Activated naive CD4-positive, alpha-beta T cell (primary cell): Measurements from ENCODE around the gene FGL2.
A peak's percentile ranks its signal among the peaks of the same experiment; 100 is the strongest.
"Not testable (repeated sequence)": the region's sequence is repeated elsewhere in the genome, so short reads cannot be mapped to it uniquely, and the experiment has no call there.

Experiments
- DNase-seq, 4 experiments: peaks; one replicate each; lab custom pipeline; 2025; lab: John Stamatoyannopoulos, UW

The FGL2 gene

GRCh38 chr7:77199013-77199966, at the start of gene FGL2:
FGL2 (minus strand) TSS chr7:77199819; CDS start chr7:77199793, 26 bp downstream.
- DNase-seq = peak in 1 of 4 experiments; percentile 6

- DNase-seq = no peak
These were observed 48.5 kb upstream of the FGL2 start for GRCh38 chr7:77248154-77248553.

- DNase-seq = peak; percentile 56 to 85 (median 83)
These were observed 47.7 kb upstream of the FGL2 start for GRCh38 chr7:77247206-77247850.

- no peak for DNase-seq
These were observed 46.5 kb upstream of the FGL2 start for GRCh38 chr7:77246026-77246640.

GRCh38 chr7:77245015-77245755, 45.6 kb upstream of the FGL2 start:
- no peak for DNase-seq

GRCh38 chr7:77244222-77244934, 44.8 kb upstream of the FGL2 start:
- DNase-seq = no peak

GRCh38 chr7:77242554-77242953, 42.9 kb upstream of the FGL2 start:
- no peak for DNase-seq

- no peak for DNase-seq
These were observed 42.4 kb upstream of the FGL2 start for GRCh38 chr7:77242068-77242467.

- DNase-seq = no peak
These were observed 39.9 kb upstream of the FGL2 start for GRCh38 chr7:77239471-77239870.

- DNase-seq = no peak
These were observed 39.1 kb upstream of the FGL2 start for GRCh38 chr7:77238703-77239136.

- no peak for DNase-seq
These were observed 35.7 kb upstream of the FGL2 start for GRCh38 chr7:77235276-77235675.

- no peak for DNase-seq
These were observed 32.8 kb upstream of the FGL2 start for GRCh38 chr7:77232467-77232866.

- DNase-seq = not testable (repeated sequence)
These were observed 29.2 kb upstream of the FGL2 start for GRCh38 chr7:77228795-77229194.

- no peak for DNase-seq
These were observed 26.8 kb upstream of the FGL2 start for GRCh38 chr7:77226357-77226839.

- no peak for DNase-seq
These were observed 23.6 kb upstream of the FGL2 start for GRCh38 chr7:77223261-77223660.

- DNase-seq = no peak
These were observed 23.2 kb upstream of the FGL2 start for GRCh38 chr7:77222819-77223218.

GRCh38 chr7:77222065-77222464, 22.4 kb upstream of the FGL2 start:
- DNase-seq = no peak

GRCh38 chr7:77219701-77220331, 20.2 kb upstream of the FGL2 start:
- not testable (repeated sequence) for DNase-seq

- DNase-seq = no peak
These were observed 18.0 kb upstream of the FGL2 start for GRCh38 chr7:77217474-77218185.
